DOHH2 (cell line): ENCODE results near the gene MKRN2OS.

Experiments used
- CTCF ChIP-seq: fragments of 200-600 bp; sonication (generic); IDR thresholded peaks from one replicate; pipeline ENCODE4 v1.5.1; 2014; ENCODE audit warnings: antibody characterized with exemption, mild to moderate bottlenecking, low read depth, low read length; ENCODE audit not compliant: poor library complexity, severe bottlenecking
- EZH2phosphoT487 ChIP-seq: fragments of 200-600 bp; sonication (generic); IDR thresholded peaks from 2 replicates; pipeline ENCODE4 v1.6.1; 2017; ENCODE audit warnings: borderline replicate concordance, mild to moderate bottlenecking, antibody characterized with exemption, low read length, moderate library complexity, mixed read lengths

GRCh38 chr3:12518261-12519028, 26.9 kb downstream of the MKRN2OS start:
- no peak for TF ChIP-seq CTCF
- TF ChIP-seq EZH2phosphoT487 = no peak
